NCI-H2029 treated with DMSO at 0.1 percent for 48 hours (cell line): ENCODE data around the gene FBXL19.

ENCODE experiments used
- DNase-seq: peaks from one replicate; lab custom pipeline; 2025; lab: John Stamatoyannopoulos, UW

Gene FBXL19

DNA sequence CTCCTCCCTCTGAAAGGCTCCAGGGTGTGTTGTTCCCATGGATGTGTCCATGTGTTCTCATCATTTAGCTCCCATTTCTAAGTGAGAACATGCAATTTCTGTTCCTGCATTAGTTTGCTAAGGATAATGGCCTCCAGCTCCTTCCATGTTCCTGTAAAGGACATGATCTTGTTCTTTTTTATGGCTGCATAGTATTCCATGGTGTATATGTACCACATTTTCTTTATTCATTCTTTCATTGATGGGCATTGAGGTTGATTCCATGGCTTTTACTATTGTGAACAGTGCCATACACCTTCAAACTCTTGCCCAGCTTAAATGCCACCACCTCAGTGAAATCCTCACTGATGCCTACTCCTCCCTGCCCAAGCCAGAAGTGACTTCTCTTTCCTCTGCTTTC is 21.0 kb downstream of the FBXL19 start:
- no peak for DNase-seq

DNA sequence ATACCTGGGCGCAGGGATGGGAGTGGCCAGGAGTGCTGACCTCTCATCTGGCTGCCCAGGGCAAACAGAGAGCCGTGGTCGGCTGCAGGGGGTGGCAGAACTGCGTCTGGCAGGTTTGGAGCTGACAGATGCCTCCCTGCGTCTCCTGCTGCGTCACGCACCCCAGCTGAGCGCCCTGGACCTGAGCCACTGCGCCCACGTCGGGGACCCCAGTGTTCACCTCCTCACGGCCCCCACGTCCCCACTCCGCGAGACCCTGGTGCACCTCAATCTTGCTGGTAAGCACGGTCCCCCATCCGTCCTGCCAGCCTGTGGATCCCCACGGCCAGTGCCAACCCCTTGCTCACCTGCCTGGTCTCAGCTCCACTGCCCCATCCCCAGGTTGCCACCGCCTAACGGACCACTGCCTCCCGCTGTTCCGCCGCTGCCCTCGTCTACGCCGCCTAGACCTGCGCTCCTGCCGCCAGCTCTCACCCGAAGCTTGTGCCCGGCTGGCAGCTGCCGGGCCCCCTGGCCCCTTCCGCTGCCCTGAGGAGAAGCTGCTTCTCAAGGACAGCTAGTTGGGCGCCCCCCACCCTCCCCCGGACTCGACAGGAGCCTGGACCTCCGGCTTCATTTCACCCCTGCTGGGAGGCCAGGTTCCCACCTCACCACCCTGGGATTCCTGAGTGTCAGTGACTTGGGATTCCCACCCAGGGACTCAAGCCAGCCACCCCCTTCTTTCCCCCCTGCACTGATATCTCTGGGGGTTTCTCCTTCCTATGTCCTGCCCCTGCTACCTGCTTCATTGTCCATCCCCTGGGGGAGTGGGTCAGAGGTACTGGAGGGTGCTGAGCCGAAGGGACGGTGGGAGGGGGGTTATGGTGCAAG is 23.5 kb downstream of the FBXL19 start:
- DNase-seq, result no peak

GRCh38 chr16:30947541-30947858 is 24.1 kb downstream of the FBXL19 start:
- DNase-seq, result no peak

- DNase-seq, result no peak
Observed at GRCh38 chr16:30947859-30948666, 24.7 kb downstream of the FBXL19 start.

DNA sequence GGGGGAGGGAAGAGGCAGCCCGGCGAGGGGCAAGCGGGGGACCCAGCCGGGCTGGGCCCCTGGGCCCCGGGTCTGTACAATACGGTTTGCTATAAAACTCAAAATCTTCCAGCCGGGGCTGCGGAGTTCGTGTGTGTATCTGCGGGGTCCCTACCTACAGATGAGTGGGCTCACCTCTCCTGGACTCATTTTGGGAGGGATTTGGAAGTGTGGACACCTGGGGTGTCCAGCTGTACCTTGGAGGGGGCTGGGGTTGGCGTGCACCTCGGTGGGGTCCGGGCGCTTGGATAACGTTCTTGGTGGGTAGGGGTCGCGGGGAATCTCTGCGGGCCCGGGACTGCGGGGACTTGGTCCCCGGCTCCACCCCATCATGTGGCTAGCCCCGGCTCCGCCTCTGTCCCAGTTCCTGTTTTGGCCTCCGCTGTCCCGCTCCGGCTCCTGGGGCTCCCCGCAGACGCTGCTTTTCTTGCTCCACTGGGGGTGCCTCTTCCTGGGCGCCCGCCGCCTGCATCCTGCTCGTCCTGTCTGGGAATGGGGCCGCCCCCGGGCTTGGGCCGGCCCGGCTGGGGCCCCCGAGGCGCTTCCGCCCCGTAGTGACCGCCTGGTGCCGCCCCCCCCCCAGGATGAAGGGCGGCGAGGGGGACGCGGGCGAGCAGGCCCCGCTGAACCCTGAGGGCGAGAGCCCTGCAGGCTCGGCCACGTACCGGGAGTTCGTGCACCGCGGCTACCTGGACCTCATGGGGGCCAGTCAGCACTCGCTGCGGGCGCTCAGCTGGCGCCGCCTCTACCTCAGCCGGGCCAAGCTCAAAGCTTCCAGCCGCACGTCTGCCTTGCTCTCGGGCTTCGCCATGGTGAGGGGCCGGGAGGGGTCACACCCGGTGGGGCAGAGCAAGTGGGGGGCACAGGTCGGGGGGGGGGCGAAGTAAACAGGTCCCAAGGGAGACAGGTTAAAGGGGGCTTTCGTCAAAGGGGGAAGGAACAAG is 25.6 kb downstream of the FBXL19 start, which contains the start of gene ORAI3:
ORAI3 (plus strand) TSS at position 402 of the 983 bp plus-strand sequence; CDS start at position 624, 222 bp downstream.
- DNase-seq, result no peak

GRCh38 chr16:30949650-30950515 is 26.5 kb downstream of the FBXL19 start:
- no peak for DNase-seq

- DNase-seq, result no peak
Observed at GRCh38 chr16:30950516-30951065, 27.2 kb downstream of the FBXL19 start.

DNA sequence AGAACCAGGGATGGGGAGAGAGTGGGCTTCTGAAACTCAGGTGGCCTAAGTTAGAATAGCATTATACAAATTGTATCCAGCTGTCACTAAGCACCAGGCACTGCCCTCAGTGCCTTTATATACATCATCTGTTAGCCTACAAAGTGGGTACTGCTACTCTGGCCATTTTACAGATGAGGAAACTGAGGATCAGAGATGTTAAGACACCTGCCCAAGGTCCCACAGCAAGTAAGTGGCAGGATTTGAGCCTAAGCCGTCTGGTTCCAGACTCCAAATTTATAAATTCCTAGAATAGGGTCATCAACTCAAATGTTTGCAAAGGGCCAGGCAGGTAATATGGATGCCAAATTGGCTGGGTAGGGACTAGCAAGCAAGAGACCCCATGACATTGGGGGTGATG is 27.8 kb downstream of the FBXL19 start:
- DNase-seq, result no peak

DNA sequence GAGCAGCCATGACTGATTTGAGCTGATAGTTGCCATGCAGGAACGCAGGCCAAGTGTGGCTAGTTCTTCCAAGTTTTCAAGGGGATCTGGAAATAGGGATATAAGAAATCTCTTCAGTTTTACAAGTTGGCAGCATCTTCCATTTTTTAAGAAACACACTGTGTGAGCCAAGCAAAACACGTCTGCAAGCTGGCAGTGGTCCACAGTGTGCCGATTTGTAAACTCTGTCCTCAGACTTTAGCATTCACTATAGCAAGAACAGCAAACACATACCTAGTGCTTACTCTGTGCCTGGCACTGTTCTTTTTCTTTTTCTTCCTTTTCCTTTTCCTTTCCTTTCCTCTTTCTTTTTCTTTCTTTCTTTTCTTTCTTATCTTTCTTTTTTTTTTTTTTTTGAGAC is 28.4 kb downstream of the FBXL19 start:
- no peak for DNase-seq

DNA sequence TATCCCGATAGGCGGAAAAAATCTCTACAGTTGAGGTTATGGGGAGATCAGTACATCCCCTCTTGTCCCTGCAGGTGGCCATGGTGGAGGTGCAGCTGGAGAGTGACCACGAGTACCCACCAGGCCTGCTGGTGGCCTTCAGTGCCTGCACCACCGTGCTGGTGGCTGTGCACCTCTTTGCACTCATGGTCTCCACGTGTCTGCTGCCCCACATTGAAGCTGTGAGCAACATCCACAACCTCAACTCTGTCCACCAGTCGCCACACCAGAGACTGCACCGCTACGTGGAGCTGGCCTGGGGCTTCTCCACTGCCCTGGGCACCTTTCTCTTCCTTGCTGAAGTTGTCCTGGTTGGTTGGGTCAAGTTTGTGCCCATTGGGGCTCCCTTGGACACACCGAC is 29.7 kb downstream of the FBXL19 start:
- DNase-seq, result no peak

DNA sequence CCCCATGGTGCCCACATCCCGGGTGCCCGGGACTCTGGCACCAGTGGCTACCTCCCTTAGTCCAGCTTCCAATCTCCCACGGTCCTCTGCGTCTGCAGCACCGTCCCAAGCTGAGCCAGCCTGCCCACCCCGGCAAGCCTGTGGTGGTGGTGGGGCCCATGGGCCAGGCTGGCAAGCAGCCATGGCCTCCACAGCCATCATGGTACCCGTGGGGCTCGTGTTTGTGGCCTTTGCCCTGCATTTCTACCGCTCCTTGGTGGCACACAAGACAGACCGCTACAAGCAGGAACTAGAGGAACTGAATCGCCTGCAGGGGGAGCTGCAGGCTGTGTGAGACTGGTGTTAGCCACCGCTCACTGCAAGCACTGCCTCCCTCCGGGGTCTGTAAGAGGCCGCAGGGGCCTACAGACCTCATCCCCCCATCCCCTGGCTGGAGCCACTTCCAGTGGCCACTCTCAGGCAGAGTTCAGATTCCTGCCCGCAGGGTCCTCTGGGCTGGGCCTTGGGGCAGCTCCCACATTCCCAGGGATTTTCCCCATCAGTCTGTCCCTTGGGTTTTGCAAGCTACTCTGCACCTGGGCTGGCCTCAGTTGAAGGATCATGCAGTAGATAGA is 30.2 kb downstream of the FBXL19 start:
- peak; percentile 56 for DNase-seq

- no peak for DNase-seq
Observed at GRCh38 chr16:30954993-30955392, 31.6 kb downstream of the FBXL19 start.

DNA sequence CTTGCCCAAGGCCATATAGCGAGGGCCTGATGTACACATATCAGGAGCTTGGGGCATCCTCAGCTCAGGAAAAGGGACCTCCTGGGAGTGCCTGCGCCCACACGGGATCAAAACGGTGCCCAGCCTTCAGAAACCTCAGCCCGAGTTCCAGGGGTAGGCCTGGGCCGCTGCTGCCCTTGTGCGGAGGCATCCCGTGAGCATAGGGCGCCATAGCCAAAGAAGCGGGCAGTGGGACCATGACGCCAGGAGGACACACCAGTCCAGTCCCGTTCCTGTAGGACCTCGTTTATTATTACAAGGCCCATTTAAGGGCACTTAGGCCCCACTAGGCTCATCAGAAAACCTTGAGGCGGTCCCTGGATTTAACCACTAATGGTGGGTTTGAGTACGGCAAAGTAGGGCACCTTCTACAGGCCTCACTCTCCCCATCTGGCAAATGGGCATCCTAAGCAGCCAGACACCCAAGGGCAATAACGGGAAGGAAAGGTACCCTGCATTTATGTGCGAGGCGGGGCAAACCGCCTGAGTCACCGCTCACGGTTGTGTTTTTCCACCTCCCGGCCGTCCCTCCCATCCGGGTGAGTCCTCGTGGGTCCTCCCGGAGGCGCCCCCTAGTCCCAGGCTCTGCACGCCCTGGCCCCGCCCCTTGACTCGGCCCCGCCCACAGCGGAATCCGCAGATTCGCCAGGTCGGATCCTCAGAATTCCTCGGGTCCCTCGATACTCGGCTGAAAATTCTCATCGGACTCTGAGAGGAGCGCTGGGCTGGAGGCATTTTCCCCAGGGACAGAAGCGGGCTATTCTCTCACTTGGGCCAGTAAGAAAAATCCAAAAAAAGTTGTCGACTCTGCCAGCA is 33.5 kb downstream of the FBXL19 start:
- peak; percentile 19 for DNase-seq

- peak; percentile 72 for DNase-seq
Observed at GRCh38 chr16:30957456-30958174, 34.2 kb downstream of the FBXL19 start, which contains the start of gene SETD1A. TSS of gene SETD1A (plus strand) at chr16:30957754. CDS start at chr16:30958732, 978 bp downstream.

GRCh38 chr16:30958175-30959079 is 35.1 kb downstream of the FBXL19 start:
- no peak for DNase-seq

DNA sequence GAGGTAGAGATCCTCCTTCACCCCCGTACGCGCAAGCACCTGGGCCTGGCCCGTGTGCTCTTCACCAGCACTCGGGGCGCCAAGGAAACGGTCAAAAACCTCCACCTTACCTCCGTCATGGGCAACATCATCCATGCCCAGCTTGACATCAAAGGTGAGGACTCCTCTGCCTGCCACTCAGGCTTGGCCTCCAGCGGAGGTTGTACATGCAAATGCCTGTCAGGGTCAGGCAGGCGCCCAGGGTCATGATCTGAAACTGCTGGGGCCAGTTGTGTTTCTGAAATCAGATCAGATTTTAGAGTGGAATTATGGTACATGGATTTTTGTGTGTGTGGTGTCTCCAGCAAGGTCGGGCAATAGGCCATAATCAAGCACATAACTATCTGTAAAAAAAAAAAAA is 38.0 kb downstream of the FBXL19 start:
- DNase-seq, result no peak

- DNase-seq, result no peak
Observed at GRCh38 chr16:30963925-30964511, 40.6 kb downstream of the FBXL19 start.
